ENCODE measurements around the gene PGM5. TPM values are rescaled to one million over a fixed set of nuclear protein-coding genes. Genes with fewer than 3 reads are reported as not detected.

Gene PGM5
- polyA plus RNA-seq, 1 donor (not counting 4 experiments of a cell fraction or from before 2014, with no cell fraction given) = 0.18 TPM

DNA sequence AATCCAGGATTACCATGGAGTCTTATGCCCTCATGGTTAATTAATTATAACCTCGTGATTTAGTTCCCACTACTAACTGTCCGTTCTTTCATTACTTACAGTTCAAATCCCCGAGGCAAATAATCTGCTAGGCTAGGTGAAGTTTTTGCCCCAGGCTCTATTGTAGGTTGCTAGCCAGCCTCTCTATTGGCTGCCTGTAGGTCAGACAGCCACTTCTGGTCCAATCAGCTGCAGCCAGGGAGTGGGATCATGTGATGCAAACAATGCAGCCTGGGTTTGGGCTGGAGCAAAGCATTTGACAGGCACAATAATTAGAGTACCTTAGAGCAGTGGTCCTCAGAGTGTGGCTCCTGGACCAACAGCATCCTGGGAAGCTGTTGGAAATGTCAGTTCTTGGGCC lies 166.5 kb downstream of the PGM5 start:
- H3K4me3 ChIP-seq (ENCODE audit: control insufficient read depth in 2 of 3, extremely low read depth in 1 of 3, insufficient read depth in 2 of 3, low read depth in 1 of 3, low read length in 3 of 3) = no peak overlapping the region
- no peak overlapping the region for H2AFZ ChIP-seq (ENCODE audit: control insufficient read depth, low read length)
- FAIRE-seq = no peak
- H3K4me1 ChIP-seq (ENCODE audit: control insufficient read depth, extremely low read depth, insufficient read depth, low read length) = no peaks in the 10 kb centered on the region
- no peaks in the 10 kb centered on the region for H3K36me3 ChIP-seq (ENCODE audit: control insufficient read depth in 2 of 2, extremely low read depth in 1 of 2, insufficient read depth in 2 of 2, low read length in 2 of 2)
- H3K9me1 ChIP-seq (ENCODE audit: control insufficient read depth, extremely low read depth, insufficient read depth, low read length) = no peaks in the 10 kb centered on the region
- dilution Hi-C loops (cut with MboI; ENCODE audit: extremely low pct_ligation_motif_present, low sequenced_read_pairs) = loop anchor here (25.0 kb wide), 1 partner anchor 89 kb away; no protein-coding TSS in a partner anchor
- H3K27ac ChIP-seq (ENCODE audit: control insufficient read depth, insufficient read depth, low read length) = no peak overlapping the region
- H3K9ac ChIP-seq (ENCODE audit: control insufficient read depth, extremely low read depth, insufficient read depth, low read length) = no peak overlapping the region
- no peaks in the 10 kb centered on the region for H4K20me1 ChIP-seq (ENCODE audit: control insufficient read depth, extremely low read depth, insufficient read depth, low read length)
- no peak overlapping the region for H3K4me2 ChIP-seq (ENCODE audit: control insufficient read depth, extremely low read depth, insufficient read depth, low read depth, low read length)
- no peaks in the 10 kb centered on the region for H3K9me3 ChIP-seq (ENCODE audit: control insufficient read depth, low read depth, low read length)
- DNase-seq (ENCODE audit: low read depth, low spot score) = no peak
- TF ChIP-seq EZH2 (IDR thresholded peaks at IDR 0.05; ENCODE audit: low read length) = no peak
- TF ChIP-seq, protein P1, sequence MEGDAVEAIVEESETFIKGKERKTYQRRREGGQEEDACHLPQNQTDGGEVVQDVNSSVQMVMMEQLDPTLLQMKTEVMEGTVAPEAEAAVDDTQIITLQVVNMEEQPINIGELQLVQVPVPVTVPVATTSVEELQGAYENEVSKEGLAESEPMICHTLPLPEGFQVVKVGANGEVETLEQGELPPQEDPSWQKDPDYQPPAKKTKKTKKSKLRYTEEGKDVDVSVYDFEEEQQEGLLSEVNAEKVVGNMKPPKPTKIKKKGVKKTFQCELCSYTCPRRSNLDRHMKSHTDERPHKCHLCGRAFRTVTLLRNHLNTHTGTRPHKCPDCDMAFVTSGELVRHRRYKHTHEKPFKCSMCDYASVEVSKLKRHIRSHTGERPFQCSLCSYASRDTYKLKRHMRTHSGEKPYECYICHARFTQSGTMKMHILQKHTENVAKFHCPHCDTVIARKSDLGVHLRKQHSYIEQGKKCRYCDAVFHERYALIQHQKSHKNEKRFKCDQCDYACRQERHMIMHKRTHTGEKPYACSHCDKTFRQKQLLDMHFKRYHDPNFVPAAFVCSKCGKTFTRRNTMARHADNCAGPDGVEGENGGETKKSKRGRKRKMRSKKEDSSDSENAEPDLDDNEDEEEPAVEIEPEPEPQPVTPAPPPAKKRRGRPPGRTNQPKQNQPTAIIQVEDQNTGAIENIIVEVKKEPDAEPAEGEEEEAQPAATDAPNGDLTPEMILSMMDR (optimal IDR thresholded peaks at IDR 0.05 in 1 of 3, IDR thresholded peaks at IDR 0.05 in 1 of 3, conservative IDR thresholded peaks at IDR 0.05 in 1 of 3; ENCODE audit: extremely low read depth in 1 of 3, insufficient read depth in 2 of 3, low read length in 3 of 3) = no peak
- no peaks in the 10 kb centered on the region for H3K79me2 ChIP-seq (ENCODE audit: control insufficient read depth, insufficient read depth, low read length)
- H3K27me3 ChIP-seq (ENCODE audit: control insufficient read depth, extremely low read depth, insufficient read depth, low read length) = no peaks in the 10 kb centered on the region

DNA sequence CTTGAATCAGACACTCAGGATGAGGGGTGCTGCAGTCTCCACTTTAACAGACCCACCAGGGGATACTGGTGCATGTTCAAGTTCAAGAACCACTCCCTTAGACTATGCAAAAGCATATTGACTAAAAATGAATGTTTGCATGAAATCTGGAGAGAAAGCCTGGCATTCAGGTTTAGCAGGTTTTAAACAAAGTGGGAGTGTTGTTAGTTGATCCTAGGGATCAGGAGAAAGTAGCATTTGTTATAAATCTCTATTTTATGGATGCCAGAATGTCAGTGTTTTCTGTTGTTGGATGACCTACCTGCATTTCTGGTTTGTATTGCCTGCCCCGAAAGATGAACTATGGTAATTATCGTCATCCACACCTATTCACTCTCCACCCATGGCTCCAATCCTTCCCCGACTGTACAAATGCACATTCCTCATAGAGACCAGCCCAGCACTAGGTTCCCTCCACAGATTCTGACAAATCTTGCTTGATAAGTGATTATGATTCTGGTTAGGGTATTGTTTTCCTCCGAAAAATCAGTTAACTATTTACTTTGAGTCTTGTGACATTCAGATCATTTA lies 167.0 kb downstream of the PGM5 start:
- Histone ChIP-seq H3K27ac (ENCODE audit: control insufficient read depth, insufficient read depth, low read length) (no peak overlapping the region), H2AFZ (ENCODE audit: control insufficient read depth, low read length) (no peak overlapping the region), H3K4me1 (ENCODE audit: control insufficient read depth, extremely low read depth, insufficient read depth, low read length) (no peaks in the 10 kb centered on the region), H4K20me1 (ENCODE audit: control insufficient read depth, extremely low read depth, insufficient read depth, low read length) (no peaks in the 10 kb centered on the region), H3K9me3 (ENCODE audit: control insufficient read depth, low read depth, low read length) (no peaks in the 10 kb centered on the region), H3K4me2 (ENCODE audit: control insufficient read depth, extremely low read depth, insufficient read depth, low read depth, low read length) (no peak overlapping the region), H3K9me1 (ENCODE audit: control insufficient read depth, extremely low read depth, insufficient read depth, low read length) (no peaks in the 10 kb centered on the region), H3K27me3 (ENCODE audit: control insufficient read depth, extremely low read depth, insufficient read depth, low read length) (no peaks in the 10 kb centered on the region), H3K9ac (ENCODE audit: control insufficient read depth, extremely low read depth, insufficient read depth, low read length) (no peak overlapping the region), H3K79me2 (ENCODE audit: control insufficient read depth, insufficient read depth, low read length) (no peaks in the 10 kb centered on the region), H3K36me3 (ENCODE audit: control insufficient read depth in 2 of 2, extremely low read depth in 1 of 2, insufficient read depth in 2 of 2, low read length in 2 of 2) (no peaks in the 10 kb centered on the region), H3K4me3 (ENCODE audit: control insufficient read depth in 2 of 3, extremely low read depth in 1 of 3, insufficient read depth in 2 of 3, low read depth in 1 of 3, low read length in 3 of 3) (no peak overlapping the region)
- dilution Hi-C loops (cut with MboI; ENCODE audit: extremely low pct_ligation_motif_present, low sequenced_read_pairs) = loop anchor here (25.0 kb wide), 1 partner anchor 89 kb away; no protein-coding TSS in a partner anchor
- TF ChIP-seq EZH2 (IDR thresholded peaks at IDR 0.05; ENCODE audit: low read length) = no peak
- TF ChIP-seq, protein P1 (optimal IDR thresholded peaks at IDR 0.05 in 1 of 3, IDR thresholded peaks at IDR 0.05 in 1 of 3, conservative IDR thresholded peaks at IDR 0.05 in 1 of 3; ENCODE audit: extremely low read depth in 1 of 3, insufficient read depth in 2 of 3, low read length in 3 of 3) = no peak
- no peak for DNase-seq (ENCODE audit: low read depth, low spot score)
- no peak for FAIRE-seq

Data from keratinocyte (primary cell).